AML-193 (cell line): ENCODE data around the gene PAK6.

Source experiments
- DNase-seq, 2 experiments: peaks; one replicate each; lab custom pipeline; 2025; lab: John Stamatoyannopoulos, UW

PAK6 gene

GRCh38 chr15:40255033-40255432 lies 16.2 kb downstream of the PAK6 start:
- no peak for DNase-seq

- DNase-seq: no peak
Measured at GRCh38 chr15:40256638-40257235, 17.9 kb downstream of the PAK6 start.

GRCh38 chr15:40257656-40258450 lies 19.0 kb downstream of the PAK6 start:
- DNase-seq: no peak

- no peak for DNase-seq
Measured at GRCh38 chr15:40258544-40258943, 19.7 kb downstream of the PAK6 start.

GRCh38 chr15:40259021-40259420 lies 20.2 kb downstream of the PAK6 start:
- DNase-seq: no peak

- DNase-seq: no peak
Measured at GRCh38 chr15:40263024-40263754, 24.3 kb downstream of the PAK6 start.

GRCh38 chr15:40264321-40265153 lies 25.7 kb downstream of the PAK6 start:
- no peak for DNase-seq

- DNase-seq: no peak
Measured at GRCh38 chr15:40265355-40265754, 26.5 kb downstream of the PAK6 start.

GRCh38 chr15:40265875-40266274 lies 27.0 kb downstream of the PAK6 start:
- no peak for DNase-seq

GRCh38 chr15:40266828-40267304 lies 28.0 kb downstream of the PAK6 start:
- no peak for DNase-seq

- DNase-seq: no peak
Measured at GRCh38 chr15:40267670-40268069, 28.8 kb downstream of the PAK6 start.

- DNase-seq: no peak
Measured at GRCh38 chr15:40269604-40270003, 30.7 kb downstream of the PAK6 start.

GRCh38 chr15:40270246-40270995 lies 31.6 kb downstream of the PAK6 start:
- DNase-seq: no peak

GRCh38 chr15:40271685-40272484 lies 33.0 kb downstream of the PAK6 start:
- no peak for DNase-seq

GRCh38 chr15:40272485-40273056 lies 33.7 kb downstream of the PAK6 start:
- DNase-seq: no peak

GRCh38 chr15:40273428-40273827 lies 34.6 kb downstream of the PAK6 start:
- no peak for DNase-seq

GRCh38 chr15:40274350-40275274 lies 35.7 kb downstream of the PAK6 start:
- peak; percentile 73 to 86 for DNase-seq

GRCh38 chr15:40275523-40275922 lies 36.7 kb downstream of the PAK6 start:
- DNase-seq: no peak

GRCh38 chr15:40275954-40276353 lies 37.1 kb downstream of the PAK6 start:
- DNase-seq: no peak
